DND-41 (cell line): Measurements from ENCODE around the gene RABGAP1L.

Source experiments
- CTCF ChIP-seq: IDR thresholded peaks from 2 replicates; pipeline ENCODE4 v1.5.1; 2012; ENCODE audit warnings: borderline replicate concordance, low read length, moderate library complexity, mild to moderate bottlenecking; ENCODE audit not compliant: poor library complexity, severe bottlenecking; ENCODE audit errors: extremely low read depth
- EZH2 ChIP-seq: IDR thresholded peaks from 3 replicates; pipeline ENCODE4 v1.6.1; 2012; ENCODE audit warnings: borderline replicate concordance, low read depth, mild to moderate bottlenecking, moderate library complexity, low read length, inconsistent platforms; ENCODE audit not compliant: severe bottlenecking

DNA sequence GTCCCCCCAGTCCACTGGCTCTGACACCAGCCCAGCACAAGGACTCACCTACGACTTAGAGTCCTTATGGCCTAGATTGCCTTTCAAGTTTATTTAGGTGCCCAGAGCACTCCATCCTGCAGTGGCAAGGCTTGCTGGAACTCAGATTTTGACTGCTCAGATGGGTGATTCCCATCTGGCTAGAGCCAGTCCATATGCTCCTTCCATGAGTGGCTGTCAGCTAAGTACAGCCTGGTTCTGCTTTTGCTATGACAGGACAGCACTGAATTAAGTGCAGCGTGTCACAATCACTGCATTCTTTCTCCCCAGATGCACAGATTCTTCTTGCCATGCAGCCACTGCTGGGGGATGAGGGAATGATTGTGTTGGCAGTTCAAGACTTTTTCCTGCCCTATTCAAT is 332.3 kb downstream of the RABGAP1L start:
- TF ChIP-seq CTCF, result no peak
- TF ChIP-seq EZH2, result no peak
